Body of pancreas (tissue), 4 donors: ENCODE results near the gene PSMD9.

Experiments
- CTCF ChIP-seq, 7 experiments: fragments of 450-650 bp in 4 of 7; fragments of 200-600 bp in 3 of 7; sonication (generic) in 3 of 7; IDR thresholded peaks; one replicate each; pipeline ENCODE4 v1.5.1; 2016 to 2019; ENCODE audit warnings: antibody characterized with exemption in 7 of 7
- POLR2A ChIP-seq, 3 donors: fragments of 450-650 bp; IDR thresholded peaks; one replicate each; pipeline ENCODE4 v1.6.1; 2016; ENCODE audit warnings: antibody characterized with exemption in 3 of 3, mild to moderate bottlenecking in 2 of 3

GRCh38 chr12:121932914-121933521 is 44.4 kb downstream of the PSMD9 start:
- TF ChIP-seq POLR2A (IDR thresholded peaks at IDR 0.05) (no peak), CTCF (IDR thresholded peaks at IDR 0.05) (no peak)
